H1 (cell line): Measurements from ENCODE around the gene SLC35F3. TPM values are rescaled to one million over a fixed set of nuclear protein-coding genes. Genes with fewer than 3 reads are reported as not detected.

Experiments used
- CHD1 ChIP-seq: IDR thresholded peaks from 2 replicates; pipeline ENCODE4 v1.6.1; 2012; ENCODE audit warnings: low read depth, low read length, improper control_type of control experiment
- NRF1 ChIP-seq: IDR thresholded peaks from 2 replicates; pipeline ENCODE4 v1.6.1; 2011; ENCODE audit warnings: mild to moderate bottlenecking, low read depth, low read length, improper control_type of control experiment
- SIRT6 ChIP-seq: IDR thresholded peaks from one replicate; pipeline ENCODE4 v1.7.1; 2012; ENCODE audit warnings: low read length, inconsistent platforms
- polyA plus RNA-seq, 7 experiments: library from polyadenylated mRNA; depleted of rRNA in 3 of 7; stranded (reverse) in 5 of 7; unstranded in 2 of 7; fragments of >200 nt in 5 of 7; fragments of 200-250 nt in 2 of 7; gene quantifications; 1 replicate in 5 of 7; 2 replicates in 1 of 7; 4 replicates in 1 of 7; pipeline versions ENCODE4 v1.2.1 to v1.2.3, GENCODE V29; 2011 to 2013; ENCODE audit warnings: missing spikeins in 2 of 7, mixed read lengths in 2 of 7
- total RNA-seq: library from RNA; stranded (reverse); fragmentation: NEBNext Ultra II Directional; extraction: Animal tissue kit (Norgen Biotek cat#: 25700); gene quantifications from 2 replicates; pipeline ENCODE4 v1.2.1, GENCODE V29; 2021
- TF ChIP-seq, protein P1 (sequence below), 3 experiments: IDR thresholded peaks; 1 replicate in 2 of 3; 2 replicates in 1 of 3; pipeline versions ENCODE4 v1.5.1 to v1.6.1; 2011; ENCODE audit warnings: low read length in 3 of 3, mild to moderate bottlenecking in 3 of 3, inconsistent platforms in 2 of 3, low read depth in 1 of 3, moderate library complexity in 1 of 3; ENCODE audit not compliant: insufficient read depth in 1 of 3; ENCODE audit errors: control extremely low read depth in 1 of 3

The SLC35F3 gene
- total and polyA plus RNA-seq, 2 of the 8 experiments (the other 6 are each of a cell fraction or from before 2014, with no cell fraction given), result 0.78 to 1.2 TPM

DNA sequence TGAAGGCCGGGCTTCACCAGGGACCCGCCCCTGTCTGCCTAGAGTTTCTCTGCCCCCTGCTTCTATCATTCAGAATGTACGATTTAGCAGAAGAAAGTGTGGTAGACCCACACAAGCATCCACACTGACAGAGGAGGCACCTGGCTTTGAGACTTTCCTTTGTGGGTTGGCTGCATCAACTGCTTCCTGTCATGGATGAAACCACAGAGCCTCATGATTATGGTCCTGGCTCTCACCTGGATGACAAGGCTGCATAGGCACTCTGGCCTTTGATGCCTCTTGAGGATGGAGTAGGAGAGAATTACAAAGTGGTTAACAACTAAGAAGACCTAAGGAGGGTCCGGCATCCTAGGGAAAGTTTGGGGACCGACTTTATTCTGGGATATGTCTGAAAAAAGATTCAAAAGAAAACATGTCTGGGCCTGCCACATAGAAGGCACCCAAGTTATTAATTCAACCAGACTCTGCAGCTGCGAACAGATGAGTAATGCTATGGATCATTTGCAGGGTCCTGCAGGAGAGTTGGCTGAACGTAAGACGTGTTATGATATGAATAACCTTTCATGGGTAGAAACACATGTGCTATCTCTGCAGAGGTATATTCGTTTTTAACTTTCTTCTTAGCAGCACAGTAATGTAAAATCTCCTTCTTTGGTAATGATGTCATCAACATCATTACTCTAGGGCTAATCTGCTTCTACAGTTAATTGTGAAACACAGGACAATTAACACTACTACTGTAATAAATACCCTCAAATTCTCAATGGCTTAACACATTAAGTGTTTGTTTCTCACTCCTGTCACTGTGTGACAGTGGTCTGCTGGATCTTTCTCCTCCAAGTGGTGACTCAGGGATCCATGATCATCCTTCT, 136.2 kb downstream of the SLC35F3 start (continued):
- TF ChIP-seq, protein P1, sequence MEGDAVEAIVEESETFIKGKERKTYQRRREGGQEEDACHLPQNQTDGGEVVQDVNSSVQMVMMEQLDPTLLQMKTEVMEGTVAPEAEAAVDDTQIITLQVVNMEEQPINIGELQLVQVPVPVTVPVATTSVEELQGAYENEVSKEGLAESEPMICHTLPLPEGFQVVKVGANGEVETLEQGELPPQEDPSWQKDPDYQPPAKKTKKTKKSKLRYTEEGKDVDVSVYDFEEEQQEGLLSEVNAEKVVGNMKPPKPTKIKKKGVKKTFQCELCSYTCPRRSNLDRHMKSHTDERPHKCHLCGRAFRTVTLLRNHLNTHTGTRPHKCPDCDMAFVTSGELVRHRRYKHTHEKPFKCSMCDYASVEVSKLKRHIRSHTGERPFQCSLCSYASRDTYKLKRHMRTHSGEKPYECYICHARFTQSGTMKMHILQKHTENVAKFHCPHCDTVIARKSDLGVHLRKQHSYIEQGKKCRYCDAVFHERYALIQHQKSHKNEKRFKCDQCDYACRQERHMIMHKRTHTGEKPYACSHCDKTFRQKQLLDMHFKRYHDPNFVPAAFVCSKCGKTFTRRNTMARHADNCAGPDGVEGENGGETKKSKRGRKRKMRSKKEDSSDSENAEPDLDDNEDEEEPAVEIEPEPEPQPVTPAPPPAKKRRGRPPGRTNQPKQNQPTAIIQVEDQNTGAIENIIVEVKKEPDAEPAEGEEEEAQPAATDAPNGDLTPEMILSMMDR (IDR thresholded peaks at IDR 0.05; ENCODE audit: control extremely low read depth in 1 of 3, insufficient read depth in 1 of 3, low read depth in 1 of 3, low read length in 3 of 3), result no peak
- TF ChIP-seq CHD1, result no peak
- TF ChIP-seq SIRT6, result no peak
- TF ChIP-seq NRF1, result no peak
